Erythroblast (primary cell): Measurements from ENCODE around the gene ACSL3.
A peak's percentile ranks its signal among the peaks of the same experiment; 100 is the strongest.

Experiments
- DNase-seq, 2 experiments: peaks; one replicate each; lab custom pipeline; 2025; lab: John Stamatoyannopoulos, UW
- GATA1 ChIP-seq: IDR thresholded peaks from 2 replicates; pipeline ENCODE4 v1.6.1; 2011; ENCODE audit warnings: low read depth, mild to moderate bottlenecking, control low read depth, low read length, moderate library complexity
- POLR2A ChIP-seq: IDR thresholded peaks from 2 replicates; pipeline ENCODE4 v1.6.1; 2011; ENCODE audit warnings: mild to moderate bottlenecking, low read length

The ACSL3 gene

GRCh38 chr2:222939979-222940378 is 79.1 kb downstream of the ACSL3 start:
- DNase-seq = no peak
- TF ChIP-seq GATA1 = no peak
- TF ChIP-seq POLR2A = no peak

GRCh38 chr2:222941510-222942032 is 80.7 kb downstream of the ACSL3 start:
- DNase-seq = no peak

GRCh38 chr2:222942561-222942960 is 81.7 kb downstream of the ACSL3 start:
- TF ChIP-seq GATA1 (no peak), POLR2A (no peak)
- DNase-seq = no peak

More at GRCh38 chr2:222941510-222942032, 80.7 kb downstream of the ACSL3 start:
- TF ChIP-seq POLR2A = no peak
- no peak for TF ChIP-seq GATA1

GRCh38 chr2:222942977-222943376 is 82.1 kb downstream of the ACSL3 start:
- no peak for DNase-seq
- TF ChIP-seq POLR2A (no peak), GATA1 (no peak)

GRCh38 chr2:222943820-222944219 is 83.0 kb downstream of the ACSL3 start:
- no peak for DNase-seq
- TF ChIP-seq POLR2A (no peak), GATA1 (no peak)

- DNase-seq = no peak
- TF ChIP-seq GATA1 (no peak), POLR2A (peak; percentile 19)
Measured at GRCh38 chr2:222944552-222944951, 83.7 kb downstream of the ACSL3 start.

GRCh38 chr2:222944971-222945740 is 84.3 kb downstream of the ACSL3 start:
- no peak for DNase-seq
- no peak for TF ChIP-seq GATA1
- no peak for TF ChIP-seq POLR2A

- no peak for TF ChIP-seq GATA1
- TF ChIP-seq POLR2A = no peak
- no peak for DNase-seq
Measured at GRCh38 chr2:222945887-222946286, 85.1 kb downstream of the ACSL3 start.

- TF ChIP-seq GATA1 (no peak), POLR2A (no peak)
Measured at GRCh38 chr2:222946700-222947287, 86.0 kb downstream of the ACSL3 start.

GRCh38 chr2:222949073-222949472 is 88.2 kb downstream of the ACSL3 start:
- TF ChIP-seq POLR2A = no peak
- no peak for DNase-seq

More at GRCh38 chr2:222946700-222947287, 86.0 kb downstream of the ACSL3 start:
- DNase-seq = no peak

GRCh38 chr2:222949690-222950323 is 89.0 kb downstream of the ACSL3 start:
- TF ChIP-seq GATA1 = no peak
- no peak for TF ChIP-seq POLR2A
- DNase-seq = no peak

GRCh38 chr2:222950638-222951285 is 89.9 kb downstream of the ACSL3 start:
- no peak for DNase-seq
- TF ChIP-seq GATA1 = no peak
- TF ChIP-seq POLR2A = no peak

- no peak for TF ChIP-seq POLR2A
- no peak for TF ChIP-seq GATA1
- DNase-seq = no peak
Measured at GRCh38 chr2:222952204-222952603, 91.4 kb downstream of the ACSL3 start.
